KMS-11 (cell line): ENCODE results near the gene ENTREP3.

ENCODE experiments used
- H2AFZ ChIP-seq: fragments of 200-600 bp; sonication (generic); 2 replicates; pipeline ENCODE4 v1.6.1; 2016; ENCODE audit warnings: antibody characterized with exemption, mixed run types, low read depth
- H3K27ac ChIP-seq: fragments of 200-600 bp; sonication (generic); 2 replicates; pipeline ENCODE4 v1.6.1; 2016; ENCODE audit warnings: mild to moderate bottlenecking, mixed run types
- H3K27me3 ChIP-seq: fragments of 200-600 bp; sonication (generic); 2 replicates; pipeline ENCODE4 v1.6.1; 2017; ENCODE audit warnings: mild to moderate bottlenecking, low read depth, mixed run types, moderate library complexity; ENCODE audit not compliant: insufficient read depth
- H3K36me3 ChIP-seq: fragments of 200-600 bp; sonication (generic); 2 replicates; pipeline ENCODE4 v1.6.1; 2017; ENCODE audit warnings: mild to moderate bottlenecking, mixed run types; ENCODE audit not compliant: insufficient read depth
- H3K4me1 ChIP-seq: fragments of 200-600 bp; sonication (generic); 2 replicates; pipeline ENCODE4 v1.6.1; 2016; ENCODE audit warnings: mild to moderate bottlenecking, low read depth, mixed run types; ENCODE audit not compliant: poor library complexity, severe bottlenecking
- H3K4me2 ChIP-seq: fragments of 200-600 bp; sonication (generic); 2 replicates; pipeline ENCODE4 v1.7.0; 2016; ENCODE audit warnings: mild to moderate bottlenecking, mixed run types
- H3K4me3 ChIP-seq: fragments of 200-600 bp; sonication (generic); IDR thresholded peaks from 2 replicates; pipeline ENCODE4 v1.6.1; 2017; ENCODE audit warnings: low read depth, low read length, mixed read lengths; ENCODE audit not compliant: insufficient read depth
- H3K79me2 ChIP-seq: fragments of 200-600 bp; sonication (generic); 2 replicates; pipeline ENCODE4 v1.6.1; 2016; ENCODE audit warnings: low read depth, mixed run types; ENCODE audit not compliant: insufficient read depth
- H3K9ac ChIP-seq: fragments of 200-600 bp; sonication (generic); 2 replicates; pipeline ENCODE4 v1.6.1; 2016; ENCODE audit warnings: mild to moderate bottlenecking, mixed run types
- H4K20me1 ChIP-seq: fragments of 200-600 bp; sonication (generic); 2 replicates; pipeline ENCODE4 v1.6.1; 2016; ENCODE audit warnings: mild to moderate bottlenecking, mixed run types; ENCODE audit not compliant: insufficient read depth
- CTCF ChIP-seq: fragments of 200-600 bp; sonication (generic); conservative IDR thresholded peaks from 2 replicates; pipeline ENCODE4 v1.6.1; 2017; ENCODE audit warnings: low read depth, mild to moderate bottlenecking, antibody characterized with exemption, low read length, moderate library complexity, mixed read lengths

Gene ENTREP3

GRCh38 chr1:155284476-155284875 is 29.2 kb upstream of the ENTREP3 start:
- Histone ChIP-seq H3K4me3 (no peak overlapping the region), H3K27ac (no peak overlapping the region), H3K4me2 (no peak overlapping the region), H4K20me1 (no peaks in the 10 kb centered on the region), H3K27me3 (peaks cover 9% of the 10 kb centered on the region; the same call in 1 of the 2 replicates), H3K4me1 (no peaks in the 10 kb centered on the region), H3K36me3 (no peaks in the 10 kb centered on the region), H3K79me2 (no peaks in the 10 kb centered on the region), H3K9ac (no peak overlapping the region), H2AFZ (no peak overlapping the region)
- no peak for TF ChIP-seq CTCF

- Histone ChIP-seq H3K9ac (no peak overlapping the region), H3K27me3 (peaks cover 9% of the 10 kb centered on the region), H3K27ac (no peak overlapping the region), H4K20me1 (no peaks in the 10 kb centered on the region), H3K36me3 (no peaks in the 10 kb centered on the region), H2AFZ (no peak overlapping the region), H3K4me3 (no peak overlapping the region), H3K79me2 (no peaks in the 10 kb centered on the region), H3K4me1 (peaks cover 12% of the 10 kb centered on the region), H3K4me2 (no peak overlapping the region)
- no peak for TF ChIP-seq CTCF
Measured at GRCh38 chr1:155282488-155283091, 27.3 kb upstream of the ENTREP3 start.

- no peak for TF ChIP-seq CTCF
- Histone ChIP-seq H3K36me3 (no peaks in the 10 kb centered on the region), H3K27me3 (peaks cover 4% of the 10 kb centered on the region), H3K4me1 (peaks cover 22% of the 10 kb centered on the region), H3K4me3 (no peak overlapping the region), H3K79me2 (no peaks in the 10 kb centered on the region), H3K27ac (no peak overlapping the region), H2AFZ (no peak overlapping the region), H4K20me1 (no peaks in the 10 kb centered on the region), H3K4me2 (peak overlapping the region; percentile 2; the same call in 1 of the 2 replicates), H3K9ac (no peak overlapping the region)
Measured at GRCh38 chr1:155279268-155279667, 24.0 kb upstream of the ENTREP3 start.

GRCh38 chr1:155278689-155279160 is 23.4 kb upstream of the ENTREP3 start:
- H4K20me1 ChIP-seq = no peaks in the 10 kb centered on the region
- H3K27ac ChIP-seq = no peak overlapping the region
- H2AFZ ChIP-seq = no peak overlapping the region; the same call in 1 of the 2 replicates
- no peak overlapping the region for H3K9ac ChIP-seq
- H3K4me2 ChIP-seq = peak overlapping the region; percentile 99
- no peak overlapping the region for H3K4me3 ChIP-seq
- H3K4me1 ChIP-seq = peaks cover 24% of the 10 kb centered on the region
- TF ChIP-seq CTCF = 0 out of 2 replicates have a peak, but pooled peaks have one; percentile 23
- H3K27me3 ChIP-seq = peaks cover 4% of the 10 kb centered on the region
- H3K79me2 ChIP-seq = no peaks in the 10 kb centered on the region
- no peaks in the 10 kb centered on the region for H3K36me3 ChIP-seq
